GM04503 (cell line): ENCODE measurements around the gene TARBP1.
"Not testable (repeated sequence)": the region's sequence is repeated elsewhere in the genome, so short reads cannot be mapped to it uniquely, and the experiment has no call there.

Experiments
- DNase-seq: peaks from one replicate; pipeline ENCODE4 v3.0.0-alpha.2; 2012; ENCODE audit warnings: low read depth

The TARBP1 gene

DNA sequence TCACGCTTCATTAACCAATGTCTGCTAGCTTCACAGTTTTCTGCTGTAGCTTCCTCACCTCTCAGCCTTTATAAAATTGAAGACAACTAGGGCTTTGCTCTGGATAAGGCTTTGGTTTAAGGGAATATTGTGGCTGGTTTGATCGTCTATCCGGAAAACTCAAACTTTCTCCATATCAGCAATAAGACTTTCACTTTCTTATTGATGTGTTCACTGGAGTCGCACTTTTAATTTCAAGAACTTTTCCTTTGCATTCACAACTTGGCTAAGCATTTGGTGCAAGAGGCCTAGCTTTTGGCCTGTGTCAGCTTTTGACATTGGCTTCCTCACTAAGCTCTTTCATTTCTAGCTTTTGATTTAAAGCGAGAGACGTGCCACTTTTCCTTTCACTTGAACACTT is 92.9 kb downstream of the TARBP1 start:
- no peak for DNase-seq

DNA sequence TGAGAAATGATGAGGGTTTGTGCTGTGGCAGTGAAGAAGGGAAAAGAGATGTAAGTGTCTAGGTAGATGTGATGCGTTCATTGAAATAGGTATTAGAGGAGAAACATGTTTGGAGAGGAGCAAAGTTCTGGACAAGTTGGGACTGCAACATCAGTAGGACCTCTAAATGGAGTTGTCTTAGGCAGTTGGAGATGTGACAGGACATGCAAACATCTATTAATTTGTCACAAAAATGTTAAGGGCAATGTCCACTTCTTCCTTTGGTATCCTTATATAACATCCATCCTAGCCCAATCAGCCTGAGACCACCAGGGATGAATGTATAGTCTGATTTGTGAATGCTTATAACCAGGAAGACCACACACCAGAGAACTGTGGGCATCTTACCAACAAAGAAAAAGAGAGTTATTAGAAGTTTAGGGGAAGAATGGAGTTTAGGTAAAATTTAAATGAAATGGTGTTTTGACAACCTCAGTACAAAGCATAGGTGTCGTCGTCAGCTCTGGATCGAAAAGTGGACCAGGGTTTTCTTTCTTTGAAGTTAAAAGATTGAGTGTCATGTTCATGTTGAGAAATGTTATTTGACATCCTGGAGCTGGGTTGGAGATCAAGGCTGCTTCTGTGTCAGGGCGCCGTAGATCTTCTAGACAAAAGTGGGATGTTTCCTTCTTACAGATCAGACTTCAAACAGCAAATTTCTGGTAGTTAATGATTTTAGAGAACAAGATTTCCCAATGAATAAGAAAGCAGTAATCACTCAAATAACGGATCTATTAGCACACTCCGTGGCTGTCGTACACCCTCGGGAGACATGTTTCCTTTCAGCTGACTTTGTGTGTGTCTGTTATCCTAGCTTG is 97.1 kb downstream of the TARBP1 start:
- DNase-seq: no peak

DNA sequence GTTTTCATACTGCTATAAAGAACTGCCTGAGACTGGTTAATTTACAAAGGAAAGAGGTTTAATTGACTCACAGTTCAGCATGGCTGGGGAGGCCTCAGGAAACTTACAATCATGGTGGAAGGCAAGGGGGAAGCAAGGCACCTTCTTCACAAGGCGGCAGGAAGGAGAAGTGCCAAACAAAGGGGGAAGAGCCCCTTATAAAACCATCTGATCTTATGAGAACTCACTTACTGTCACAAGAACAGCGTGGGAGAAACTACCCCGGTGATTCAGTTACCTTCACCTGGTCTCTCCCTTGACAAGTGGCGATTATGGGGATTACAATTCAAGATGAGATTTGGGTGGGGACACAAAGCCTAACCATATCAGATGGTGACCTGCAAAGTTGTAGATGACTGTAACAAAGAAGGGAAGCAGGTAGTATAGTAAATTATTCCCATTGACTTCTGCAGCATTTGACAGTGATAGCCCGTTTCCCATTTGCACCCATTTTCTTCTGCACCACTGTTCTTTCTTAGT is 99.3 kb downstream of the TARBP1 start:
- not testable (repeated sequence) for DNase-seq

DNA sequence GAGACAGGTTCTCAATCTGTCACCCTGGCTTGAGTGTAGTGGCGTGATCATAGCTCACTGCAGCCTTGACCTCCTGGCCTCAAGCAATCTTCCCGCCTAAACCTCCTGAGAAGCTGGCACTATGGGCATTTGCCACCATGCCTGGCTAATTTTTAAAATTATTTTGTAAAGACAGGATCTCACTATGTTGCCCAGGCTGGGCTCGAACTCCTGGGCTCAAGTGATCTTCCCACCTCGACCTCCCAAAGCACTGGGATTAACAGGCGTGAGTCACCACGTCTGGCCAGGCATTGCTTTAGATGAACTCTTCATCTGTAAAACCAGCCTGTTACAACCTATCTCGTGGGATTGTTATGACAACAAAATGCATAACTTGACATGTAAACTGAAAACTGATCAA is 103.3 kb downstream of the TARBP1 start:
- DNase-seq: no peak

DNA sequence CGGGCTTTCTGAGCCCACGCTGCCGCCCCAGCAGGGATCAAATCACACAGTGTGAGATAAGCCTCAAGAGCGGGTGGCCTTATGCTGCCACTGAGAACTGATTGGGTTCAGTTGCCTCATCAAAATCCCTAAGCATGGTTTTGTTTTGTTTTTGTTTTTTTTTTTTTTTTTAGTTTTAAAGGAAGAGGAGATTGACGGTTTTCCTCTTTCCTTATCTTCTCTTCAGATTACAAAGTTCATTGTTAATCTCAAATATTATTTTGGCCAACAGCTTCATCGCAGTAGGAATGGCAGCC is 105.1 kb downstream of the TARBP1 start:
- DNase-seq: no peak

DNA sequence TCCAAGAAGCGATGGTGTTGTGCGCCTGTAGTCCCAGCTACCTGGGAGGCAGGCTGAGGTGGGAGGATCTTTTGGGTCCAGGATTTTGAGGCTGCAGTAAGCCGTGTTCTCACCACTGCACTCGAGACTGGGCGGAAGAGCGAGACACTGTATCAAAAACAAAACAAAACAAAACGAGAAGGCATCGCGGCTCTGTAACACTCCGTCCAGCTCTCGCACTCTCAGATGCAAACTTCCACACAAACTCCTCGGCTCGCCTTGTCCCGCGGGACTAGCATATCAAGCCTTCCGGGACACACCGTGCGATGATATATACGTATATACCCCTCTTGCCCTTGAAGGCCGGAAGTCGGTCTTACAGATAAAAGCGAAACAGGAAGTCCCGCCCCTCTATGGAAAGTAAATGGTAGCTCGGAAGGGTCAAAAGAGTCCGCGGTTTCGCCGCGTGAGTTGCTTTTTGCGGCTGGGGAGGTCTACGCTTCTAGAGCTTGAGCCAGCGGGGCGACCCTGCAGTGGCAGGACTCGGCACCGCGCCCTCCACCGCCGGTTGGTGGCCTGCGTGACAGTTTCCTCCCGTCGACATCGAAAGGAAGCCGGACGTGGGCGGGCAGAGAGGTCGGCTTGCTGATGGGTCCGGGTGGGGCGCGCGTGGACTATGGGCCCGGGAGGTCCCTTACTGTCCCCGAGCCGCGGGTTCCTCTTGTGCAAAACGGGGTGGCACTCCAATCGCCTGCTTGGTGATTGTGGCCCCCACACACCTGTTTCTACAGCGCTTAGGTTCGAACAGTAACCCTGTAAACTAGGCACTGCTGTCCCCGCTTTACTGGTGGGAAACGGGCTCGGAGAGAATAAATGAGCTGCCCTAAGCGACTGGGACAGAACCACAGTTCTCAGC is 105.7 kb downstream of the TARBP1 start, which contains the start of gene COA6:
Gene COA6, plus strand, starts transcription at position 393 of the 895 bp plus-strand sequence. Its CDS starts 11 bp downstream, at position 404.
- DNase-seq: peak; percentile 88

DNA sequence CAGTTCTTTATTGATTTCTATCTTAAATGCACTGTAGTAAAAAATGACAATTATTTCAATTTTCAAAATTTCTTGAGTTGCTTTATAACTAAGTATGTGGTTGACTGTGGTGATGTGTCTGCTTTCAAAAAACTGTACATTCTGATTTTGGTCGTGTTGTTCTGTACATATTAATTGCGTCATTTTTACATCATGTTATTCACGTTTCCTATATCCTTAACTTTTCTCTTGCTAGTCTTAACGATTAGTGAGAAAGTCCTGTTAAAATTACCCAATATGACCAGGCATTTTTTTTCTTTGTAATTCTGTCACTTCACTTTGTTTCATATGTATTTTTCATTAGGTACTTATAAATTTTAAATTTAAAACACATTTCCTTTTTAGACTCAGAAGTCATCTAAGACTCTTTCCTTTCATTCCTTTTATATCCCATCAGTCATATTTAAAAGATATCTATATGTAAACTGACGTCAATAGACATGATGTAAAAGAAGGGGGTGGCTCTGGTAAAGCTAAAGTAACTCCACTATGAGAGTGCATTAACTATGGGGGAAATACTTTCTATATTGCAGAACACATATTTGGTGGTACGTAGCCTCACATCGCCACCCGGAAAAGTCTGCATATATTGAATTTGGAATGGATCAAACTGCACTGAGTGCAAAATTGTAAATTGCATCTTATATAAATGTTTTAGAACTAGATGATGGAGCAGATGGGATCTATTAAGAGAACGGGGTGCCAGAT is 106.8 kb downstream of the TARBP1 start:
- DNase-seq: no peak

DNA sequence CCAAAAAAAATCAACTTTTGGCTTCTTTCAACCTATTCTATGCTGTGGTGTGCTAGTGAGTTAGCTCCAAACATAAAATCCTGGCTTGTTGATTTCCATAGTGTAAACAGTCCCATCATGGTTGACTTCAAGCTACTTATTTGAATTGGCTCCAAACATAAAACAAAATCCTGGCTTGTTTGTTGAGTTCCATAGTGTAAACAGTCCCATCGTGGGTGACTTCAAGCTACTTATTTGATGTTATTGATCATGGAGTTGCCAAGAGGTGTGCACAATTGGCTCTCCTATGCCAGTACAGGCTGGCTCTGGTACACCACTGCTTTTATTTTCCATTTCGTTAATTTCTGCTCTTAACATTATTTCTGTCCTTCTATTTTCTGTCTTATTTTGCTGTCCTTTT is 107.6 kb downstream of the TARBP1 start:
- DNase-seq: no peak

DNA sequence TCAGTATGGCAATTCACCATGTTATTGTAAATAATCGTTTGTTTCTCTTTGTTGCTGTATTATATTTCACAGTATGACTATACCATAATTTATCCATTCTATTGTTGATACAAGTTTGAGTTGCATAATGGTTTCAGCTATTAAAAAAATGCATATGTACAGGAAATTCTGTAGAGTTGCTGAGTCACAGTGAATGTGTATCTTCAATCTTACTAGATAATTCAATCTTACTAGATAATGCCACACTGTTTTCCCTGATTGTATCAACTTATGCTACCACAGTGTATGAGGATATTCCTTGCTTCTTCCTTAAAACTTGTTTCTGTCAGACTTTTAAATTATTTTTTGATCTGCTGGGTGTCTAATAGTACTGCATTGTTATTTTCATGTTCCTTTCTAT is 109.2 kb downstream of the TARBP1 start:
- DNase-seq: no peak

DNA sequence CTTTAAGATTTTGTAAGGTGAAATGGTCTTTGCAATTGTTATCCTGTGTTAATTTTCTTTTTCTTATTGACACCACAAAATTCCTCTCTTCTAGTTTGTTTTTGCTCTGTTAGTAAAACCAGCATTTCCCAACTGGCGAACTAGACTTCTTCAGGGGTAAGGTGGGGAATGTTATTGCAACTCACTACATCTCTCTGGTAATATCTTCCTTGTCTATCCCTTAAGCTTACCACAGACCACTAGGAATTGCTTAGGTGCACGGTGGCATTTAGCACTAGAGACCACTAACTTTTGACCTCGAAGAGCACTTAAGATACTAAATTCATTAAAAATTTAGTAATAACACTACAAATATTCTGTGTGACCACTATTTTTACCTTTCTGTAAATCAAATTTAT is 109.9 kb downstream of the TARBP1 start:
- no peak for DNase-seq

DNA sequence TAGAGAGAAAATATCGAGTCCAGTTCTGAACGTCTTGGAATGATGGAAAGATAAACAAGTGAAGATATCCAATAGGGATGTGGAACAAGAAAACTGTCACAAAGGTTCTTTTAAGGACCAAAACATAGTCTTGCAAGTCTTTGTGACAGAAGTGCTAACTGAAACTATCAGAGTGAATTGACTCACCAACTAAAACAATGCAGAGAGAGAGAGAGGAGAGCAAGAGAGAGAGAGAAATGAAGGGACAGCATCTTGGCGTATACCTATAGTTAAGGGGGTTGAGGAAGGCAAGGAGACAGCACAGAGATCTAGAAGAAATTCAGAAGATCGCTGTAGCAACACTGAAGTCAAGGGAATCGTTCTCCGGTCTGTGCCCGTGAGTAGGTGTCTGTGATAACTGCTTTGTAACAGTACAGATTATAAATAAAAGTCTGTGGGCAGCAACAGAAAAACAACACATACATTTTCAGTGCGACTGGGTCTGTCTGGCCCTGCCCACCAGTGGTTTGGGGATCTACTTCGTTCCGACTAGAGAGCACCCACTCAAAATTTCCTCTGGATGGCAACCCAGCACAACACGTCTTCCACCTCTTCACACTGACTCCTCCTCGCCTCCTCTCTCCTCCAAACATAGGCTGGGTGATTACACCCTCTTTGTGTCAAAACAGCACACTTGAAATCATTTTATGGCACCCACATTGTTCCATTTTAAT is 110.5 kb downstream of the TARBP1 start:
- no peak for DNase-seq

DNA sequence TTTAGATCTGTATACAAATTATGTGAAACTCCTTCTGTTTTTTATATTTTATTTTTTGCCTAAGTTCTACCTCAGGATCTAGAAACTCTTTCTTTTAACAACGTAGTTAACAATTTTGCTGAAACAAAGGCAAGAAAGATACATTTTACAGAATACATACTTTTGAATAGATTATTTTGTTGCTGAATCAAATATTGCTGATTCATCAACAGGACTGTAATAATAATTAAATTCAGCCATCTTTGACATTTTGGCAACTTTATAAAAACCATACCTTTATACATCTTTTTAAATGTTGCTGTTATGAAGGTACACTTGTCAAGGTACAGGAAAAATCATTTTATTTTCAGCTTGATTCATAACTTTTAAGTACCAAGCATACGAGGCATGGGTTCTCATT is 116.4 kb downstream of the TARBP1 start:
- no peak for DNase-seq

DNA sequence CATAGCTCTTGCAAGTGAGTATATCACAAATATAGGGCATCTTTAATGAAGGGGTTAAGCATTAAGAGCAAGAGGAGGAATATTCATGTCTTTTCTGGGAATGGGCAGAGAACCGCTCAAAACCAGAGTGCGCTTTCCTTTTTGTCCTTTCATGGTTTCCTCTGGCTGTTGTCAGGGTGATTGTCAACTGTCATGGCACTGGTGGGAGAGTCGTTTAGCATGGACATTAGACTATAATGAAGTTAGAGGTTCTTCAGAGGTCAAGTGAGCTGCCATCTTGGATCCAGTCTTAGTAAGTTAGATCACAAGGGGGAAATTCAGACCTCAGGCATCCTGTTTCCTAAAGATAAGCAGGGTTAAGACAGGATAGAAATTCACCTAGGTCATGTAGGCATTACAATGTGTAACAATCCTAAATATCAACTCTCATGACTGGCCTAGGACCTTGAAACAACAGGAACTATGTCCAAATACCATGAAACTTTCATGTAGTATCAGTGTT is 117.8 kb downstream of the TARBP1 start:
- DNase-seq: no peak

DNA sequence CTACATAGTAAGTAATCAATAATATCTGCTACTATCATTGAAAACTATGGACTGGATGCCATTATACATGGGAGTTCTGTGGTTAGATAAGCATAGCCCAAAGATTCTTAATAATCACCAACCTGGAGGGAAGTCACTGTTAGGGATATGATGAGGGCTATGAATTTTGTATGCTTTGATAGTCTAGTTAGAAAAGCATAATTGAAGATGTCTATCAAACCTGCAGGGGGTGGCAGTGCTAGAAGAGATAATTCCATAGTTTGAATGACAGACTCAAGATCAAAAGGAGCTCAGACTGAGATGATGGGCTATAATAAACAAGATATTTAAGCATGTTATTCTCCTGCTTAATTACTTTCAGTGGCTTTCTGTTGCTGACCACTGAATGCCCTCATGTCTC is 121.1 kb downstream of the TARBP1 start:
- no peak for DNase-seq

DNA sequence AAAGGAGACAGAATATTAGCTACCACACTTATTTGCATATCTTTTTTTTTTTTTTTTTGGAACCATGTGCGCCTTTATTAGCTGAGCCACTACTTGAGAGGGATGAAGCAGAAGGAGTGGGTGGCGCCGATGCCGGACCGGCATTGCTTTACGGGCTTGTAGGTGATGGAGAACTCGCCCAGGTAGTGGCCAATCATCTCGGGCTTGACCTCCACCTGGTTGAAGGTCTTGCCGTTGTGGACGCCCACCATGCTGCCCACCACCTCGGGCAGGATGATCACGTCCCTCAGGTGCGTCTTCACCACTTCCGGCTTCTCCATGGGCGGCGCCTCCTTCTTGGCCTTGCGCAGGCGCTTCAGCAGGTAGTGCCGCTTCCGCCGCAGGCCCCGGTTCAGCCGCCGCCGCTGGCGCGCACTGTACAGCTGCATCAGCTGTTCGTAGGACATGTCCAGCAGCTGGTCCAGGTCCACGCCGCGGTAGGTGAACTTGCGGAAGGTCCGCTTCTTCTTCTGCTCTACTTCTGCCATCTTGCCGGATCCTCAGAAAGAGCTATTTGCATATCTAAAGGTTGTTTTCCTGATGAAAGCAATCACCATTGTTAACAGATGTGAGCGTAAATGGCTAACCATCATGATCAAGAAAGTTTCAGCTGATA is 122.2 kb downstream of the TARBP1 start:
- not testable (repeated sequence) for DNase-seq

DNA sequence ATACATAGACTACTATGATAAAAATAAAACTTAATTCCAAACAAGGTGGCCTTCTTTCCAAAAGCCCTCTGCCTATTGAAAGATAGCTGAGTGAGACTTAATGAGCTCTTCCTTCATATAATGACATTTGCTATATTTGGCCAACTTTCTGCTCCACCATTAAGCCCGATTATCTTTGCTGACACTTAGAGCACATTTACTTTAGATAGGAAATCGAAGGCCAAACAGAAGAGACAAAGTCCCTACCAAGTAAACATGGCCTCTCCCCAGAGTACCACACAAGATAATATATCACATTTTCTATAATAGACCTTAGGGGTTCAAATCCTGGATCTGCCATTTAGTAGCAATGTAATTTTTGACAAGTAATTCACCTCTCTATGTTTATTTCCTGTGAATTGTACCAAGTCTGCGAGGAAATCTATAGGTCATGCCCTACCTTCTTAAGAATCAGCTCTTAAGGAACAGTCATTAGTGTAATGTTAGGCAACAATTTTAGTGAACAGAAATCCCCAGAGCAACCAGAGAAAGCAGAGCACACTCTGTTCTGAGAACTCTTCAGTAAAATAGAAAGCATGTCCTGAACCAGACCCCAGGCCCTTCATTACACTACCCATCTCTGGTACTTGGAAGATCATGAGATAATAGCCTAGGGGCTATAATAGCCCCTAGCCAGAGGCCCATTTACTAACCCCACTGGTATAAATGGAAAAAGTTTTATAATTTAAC is 123.0 kb downstream of the TARBP1 start:
- no peak for DNase-seq

DNA sequence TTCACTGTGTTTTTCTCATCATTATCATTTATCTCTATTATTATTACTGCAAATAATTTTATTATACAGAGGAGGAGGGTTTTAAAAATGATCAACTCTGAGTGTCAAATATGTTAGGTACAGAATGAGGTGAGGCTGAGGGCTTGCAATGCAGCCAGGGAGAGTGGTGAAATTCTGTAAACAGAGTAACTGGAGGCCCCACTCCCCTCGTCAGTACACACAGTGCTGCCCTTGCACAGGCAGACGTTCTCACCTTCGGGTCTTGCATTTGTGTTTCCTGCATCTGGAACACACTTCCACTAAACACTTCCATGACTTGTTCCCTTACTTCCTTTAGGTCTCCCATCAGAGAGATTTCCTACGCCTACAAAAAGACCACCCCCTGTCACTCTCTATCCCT is 130.0 kb downstream of the TARBP1 start:
- no peak for DNase-seq

DNA sequence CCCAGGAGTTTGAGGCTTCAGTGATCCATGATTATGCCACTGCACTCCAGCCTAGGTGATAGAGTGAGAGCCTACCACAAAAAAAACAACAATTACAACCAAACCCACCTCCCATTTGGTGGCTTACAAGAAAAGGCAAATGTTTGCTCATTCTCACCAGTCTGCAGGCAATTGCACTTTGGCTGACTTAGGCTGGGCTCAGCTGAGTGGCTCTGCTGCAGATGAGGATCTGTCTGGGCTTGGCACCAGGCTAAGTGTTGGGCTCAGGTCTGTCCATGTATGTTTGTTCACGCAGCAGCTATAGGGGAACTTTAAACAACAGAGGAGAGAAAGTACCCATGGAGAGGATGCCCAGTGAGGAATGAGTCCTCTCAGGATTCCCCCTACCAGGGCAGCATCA is 133.7 kb downstream of the TARBP1 start:
- DNase-seq: no peak

DNA sequence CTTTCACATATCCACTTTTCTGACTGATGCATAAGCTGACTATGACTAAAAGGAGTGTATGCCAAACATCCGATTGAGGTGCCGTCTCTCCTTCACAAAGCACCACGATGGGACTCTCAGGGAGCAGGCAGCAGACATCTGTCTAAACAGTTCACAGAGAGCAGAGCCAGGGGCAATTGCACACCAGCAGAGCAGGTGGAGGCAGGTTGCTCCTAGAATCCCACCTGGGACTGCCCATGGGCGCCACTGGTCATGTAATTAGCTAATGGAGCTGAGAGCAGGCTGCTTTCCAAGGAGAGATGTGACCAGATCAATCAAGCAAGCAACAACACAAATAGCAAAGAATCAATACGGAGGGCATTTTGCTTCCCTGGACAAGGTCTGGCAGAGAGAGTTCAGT is 136.2 kb downstream of the TARBP1 start:
- DNase-seq: no peak
